ENCODE measurements around the gene TNPO3. TPM values are rescaled to one million over a fixed set of nuclear protein-coding genes. Genes with fewer than 3 reads are reported as not detected.

Gene TNPO3
- total RNA-seq, 1 donor from 2014 or later: 32.6 TPM

DNA sequence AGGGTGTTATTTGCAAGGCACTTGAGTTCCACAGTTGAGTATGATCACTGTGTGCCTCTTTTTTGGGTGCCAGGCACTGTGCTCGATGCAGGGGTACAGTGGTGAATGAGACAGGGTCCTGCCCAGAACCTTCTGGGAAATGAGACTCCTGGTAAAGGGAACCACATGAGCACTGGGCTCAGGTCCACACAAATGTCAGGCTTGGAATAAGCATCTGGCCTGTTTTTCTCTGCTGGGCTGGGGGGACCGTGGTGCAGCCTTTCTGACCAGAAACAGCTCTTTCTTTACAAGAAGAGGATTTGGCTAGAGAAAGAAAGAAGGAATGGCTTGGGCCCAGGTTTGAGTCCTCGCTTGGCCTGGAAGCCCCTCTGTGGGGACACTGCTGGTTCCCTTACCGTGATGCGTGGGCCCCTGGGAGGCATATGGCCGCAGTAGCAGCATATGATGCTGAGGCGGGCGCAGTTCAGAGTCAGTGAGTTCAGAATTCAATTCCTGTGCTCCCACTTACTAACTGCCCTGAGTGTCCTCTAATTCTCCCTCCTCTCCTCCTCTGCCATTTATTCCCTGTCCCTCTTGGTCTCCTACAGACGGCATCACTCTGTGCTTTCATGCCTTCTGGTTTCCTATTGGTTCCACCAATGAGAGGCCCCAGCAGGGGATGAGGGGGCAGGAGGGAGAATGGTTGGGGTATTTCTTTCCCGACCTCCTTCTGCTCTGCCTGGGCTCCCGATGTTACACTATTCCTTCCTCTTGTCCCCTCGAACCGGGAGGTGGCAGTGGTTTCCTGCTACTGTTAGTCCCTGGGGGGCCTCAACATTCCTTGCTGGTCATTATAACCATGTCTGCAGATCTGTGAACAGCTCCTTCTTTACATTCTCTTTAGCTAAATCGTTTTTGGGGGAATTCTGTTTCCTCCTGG is 134.8 kb downstream of the TNPO3 start:
- TF ChIP-seq, protein P1, sequence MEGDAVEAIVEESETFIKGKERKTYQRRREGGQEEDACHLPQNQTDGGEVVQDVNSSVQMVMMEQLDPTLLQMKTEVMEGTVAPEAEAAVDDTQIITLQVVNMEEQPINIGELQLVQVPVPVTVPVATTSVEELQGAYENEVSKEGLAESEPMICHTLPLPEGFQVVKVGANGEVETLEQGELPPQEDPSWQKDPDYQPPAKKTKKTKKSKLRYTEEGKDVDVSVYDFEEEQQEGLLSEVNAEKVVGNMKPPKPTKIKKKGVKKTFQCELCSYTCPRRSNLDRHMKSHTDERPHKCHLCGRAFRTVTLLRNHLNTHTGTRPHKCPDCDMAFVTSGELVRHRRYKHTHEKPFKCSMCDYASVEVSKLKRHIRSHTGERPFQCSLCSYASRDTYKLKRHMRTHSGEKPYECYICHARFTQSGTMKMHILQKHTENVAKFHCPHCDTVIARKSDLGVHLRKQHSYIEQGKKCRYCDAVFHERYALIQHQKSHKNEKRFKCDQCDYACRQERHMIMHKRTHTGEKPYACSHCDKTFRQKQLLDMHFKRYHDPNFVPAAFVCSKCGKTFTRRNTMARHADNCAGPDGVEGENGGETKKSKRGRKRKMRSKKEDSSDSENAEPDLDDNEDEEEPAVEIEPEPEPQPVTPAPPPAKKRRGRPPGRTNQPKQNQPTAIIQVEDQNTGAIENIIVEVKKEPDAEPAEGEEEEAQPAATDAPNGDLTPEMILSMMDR (IDR thresholded peaks at IDR 0.05; ENCODE audit: borderline replicate concordance): no peak
- DNase-seq: no peak
- Histone ChIP-seq H3K4me3 (no peak overlapping the region), H3K27ac (replicated peaks) (no peak overlapping the region), H3K27me3 (ENCODE audit: low read depth) (peaks cover 89% of the 10 kb centered on the region), H3K36me3 (no peaks in the 10 kb centered on the region), H3K4me1 (peaks cover 11% of the 10 kb centered on the region), H3K9me3 (replicated peaks) (no peaks in the 10 kb centered on the region)
- intact Hi-C loops (cut with micrococcal nuclease): no loop called here

DNA sequence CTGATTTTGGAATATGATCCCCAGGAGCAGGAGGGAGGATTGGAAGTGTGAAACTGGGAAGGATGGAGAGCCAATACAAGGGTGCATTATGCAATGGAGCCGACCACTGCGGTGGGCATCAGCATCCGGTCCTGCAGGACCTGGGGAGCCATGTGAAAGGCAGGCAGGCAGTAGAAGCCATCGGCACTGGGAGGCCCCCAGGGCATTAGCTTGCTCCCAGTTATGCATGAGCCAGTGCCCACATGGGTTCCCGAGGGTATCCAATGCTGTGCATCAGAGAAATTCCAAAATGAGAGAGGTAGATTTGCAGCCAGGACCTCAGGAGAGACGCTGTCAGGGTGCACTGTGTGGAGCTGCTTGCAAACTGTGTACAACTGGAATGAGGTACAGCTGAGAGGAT is 135.7 kb downstream of the TNPO3 start:
- H3K4me3 ChIP-seq: no peak overlapping the region
- no peak overlapping the region for H3K27ac ChIP-seq (replicated peaks)
- H3K9me3 ChIP-seq (replicated peaks): no peaks in the 10 kb centered on the region
- TF ChIP-seq, protein P1 (IDR thresholded peaks at IDR 0.05; ENCODE audit: borderline replicate concordance): no peak
- intact Hi-C loops (cut with micrococcal nuclease): no loop called here
- H3K4me1 ChIP-seq: peaks cover 14% of the 10 kb centered on the region
- DNase-seq: no peak
- no peaks in the 10 kb centered on the region for H3K36me3 ChIP-seq
- peaks cover 95% of the 10 kb centered on the region for H3K27me3 ChIP-seq (ENCODE audit: low read depth)

DNA sequence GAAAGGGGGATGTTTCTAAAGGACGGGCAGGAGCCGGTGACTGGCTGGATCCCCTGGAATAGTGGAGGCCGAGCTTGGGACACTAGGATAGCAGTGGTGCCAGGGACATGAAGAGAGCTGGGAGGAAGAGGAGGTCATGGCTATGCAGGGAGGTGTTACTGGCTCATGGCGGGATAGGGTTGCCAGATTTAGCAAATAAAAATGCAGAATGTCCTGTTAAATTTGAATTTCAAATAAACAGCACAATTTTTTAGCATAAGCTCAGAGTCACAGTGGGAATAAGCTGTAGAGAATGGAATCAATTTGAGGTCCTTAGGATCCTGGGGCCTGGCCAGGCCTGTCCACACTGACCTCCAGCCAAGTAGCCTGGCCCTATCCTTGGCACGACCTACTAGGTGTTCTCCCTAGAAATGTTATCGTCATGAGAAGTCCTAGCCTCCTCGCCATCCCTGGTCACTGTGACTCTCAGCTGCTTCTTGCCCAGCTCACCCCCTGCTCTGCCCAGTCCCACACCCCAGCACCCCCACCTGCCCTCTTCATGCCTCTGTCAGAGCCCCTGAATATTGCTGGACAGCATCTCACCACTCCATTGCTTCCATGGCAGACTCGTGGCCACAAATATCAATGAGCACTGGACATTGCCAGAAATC is 136.8 kb downstream of the TNPO3 start:
- H3K27ac ChIP-seq (replicated peaks): no peak overlapping the region
- intact Hi-C loops (cut with micrococcal nuclease): no loop called here
- TF ChIP-seq, protein P1 (IDR thresholded peaks at IDR 0.05; ENCODE audit: borderline replicate concordance): no peak
- no peaks in the 10 kb centered on the region for H3K9me3 ChIP-seq (replicated peaks)
- peaks cover 14% of the 10 kb centered on the region for H3K4me1 ChIP-seq
- peaks cover 91% of the 10 kb centered on the region for H3K27me3 ChIP-seq (ENCODE audit: low read depth)
- no peak for DNase-seq
- no peaks in the 10 kb centered on the region for H3K36me3 ChIP-seq
- H3K4me3 ChIP-seq: no peak overlapping the region

DNA sequence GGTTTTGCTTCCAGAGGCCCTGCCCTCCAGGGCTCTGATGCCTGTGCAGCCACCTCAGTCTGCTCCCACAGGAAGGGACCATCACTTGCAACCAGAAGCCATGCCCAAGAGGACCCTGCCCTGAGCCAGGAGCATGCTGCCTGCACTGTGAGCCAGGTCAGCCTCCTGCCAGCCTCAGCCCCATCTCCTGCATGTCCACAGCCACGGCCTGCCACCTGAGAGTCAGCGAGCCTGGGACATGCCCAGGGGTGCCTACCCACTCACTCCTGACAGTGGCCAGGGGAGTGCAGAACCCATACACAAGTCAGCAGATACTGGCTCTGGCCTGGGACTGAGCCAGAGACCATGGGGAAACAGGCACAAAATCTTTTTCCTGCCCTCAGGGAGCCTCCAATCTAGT is 137.8 kb downstream of the TNPO3 start:
- Histone ChIP-seq H3K27ac (replicated peaks) (no peak overlapping the region), H3K36me3 (no peaks in the 10 kb centered on the region), H3K4me3 (no peak overlapping the region), H3K27me3 (ENCODE audit: low read depth) (peaks cover 86% of the 10 kb centered on the region), H3K9me3 (replicated peaks) (no peaks in the 10 kb centered on the region), H3K4me1 (peaks cover 14% of the 10 kb centered on the region)
- intact Hi-C loops (cut with micrococcal nuclease): no loop called here
- TF ChIP-seq, protein P1 (IDR thresholded peaks at IDR 0.05; ENCODE audit: borderline replicate concordance): no peak
- no peak for DNase-seq

DNA sequence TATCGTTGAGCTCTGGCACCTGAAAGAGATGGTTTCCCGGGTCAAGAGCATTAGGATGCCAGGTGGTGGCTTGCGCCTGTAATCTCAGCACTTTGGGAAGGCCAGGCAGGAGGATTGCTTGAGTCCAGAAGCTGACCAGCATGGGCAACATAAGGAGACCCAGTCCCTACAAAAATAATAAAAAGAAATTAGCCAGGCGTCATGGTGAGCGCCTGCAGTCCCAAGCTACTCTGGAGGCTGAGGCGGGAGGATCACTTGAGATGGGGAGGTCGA is 138.3 kb downstream of the TNPO3 start:
- DNase-seq: no peak
- peaks cover 86% of the 10 kb centered on the region for H3K27me3 ChIP-seq (ENCODE audit: low read depth)
- H3K4me3 ChIP-seq: no peak overlapping the region
- H3K4me1 ChIP-seq: peaks cover 14% of the 10 kb centered on the region
- intact Hi-C loops (cut with micrococcal nuclease): no loop called here
- no peaks in the 10 kb centered on the region for H3K36me3 ChIP-seq
- H3K9me3 ChIP-seq (replicated peaks): no peaks in the 10 kb centered on the region
- TF ChIP-seq, protein P1 (IDR thresholded peaks at IDR 0.05; ENCODE audit: borderline replicate concordance): no peak
- H3K27ac ChIP-seq (replicated peaks): no peak overlapping the region
